KOPT-K1 (cell line): ENCODE measurements around the gene ATP1B3.
A peak's percentile ranks its signal among the peaks of the same experiment; 100 is the strongest.
"Not testable (repeated sequence)": the region's sequence is repeated elsewhere in the genome, so short reads cannot be mapped to it uniquely, and the experiment has no call there.

Experiments
- H3K27ac ChIP-seq: fragments of 200-600 bp; sonication (generic); 2 replicates; pipeline ENCODE4 v1.5.1; 2016; ENCODE audit warnings: antibody characterized with exemption, mild to moderate bottlenecking, low read depth, low read length; ENCODE audit not compliant: poor library complexity, severe bottlenecking
- H3K36me3 ChIP-seq: fragments of 200-600 bp; sonication (generic); 2 replicates; pipeline ENCODE4 v1.5.1; 2017; ENCODE audit warnings: antibody characterized with exemption, mild to moderate bottlenecking, low read length, moderate library complexity; ENCODE audit not compliant: insufficient read depth
- H3K9me3 ChIP-seq: fragments of 200-600 bp; sonication (generic); 2 replicates; pipeline ENCODE4 v1.5.1; 2017; ENCODE audit warnings: antibody characterized with exemption, low read length, mild to moderate bottlenecking; ENCODE audit not compliant: insufficient read depth, poor library complexity, severe bottlenecking

Gene ATP1B3

DNA sequence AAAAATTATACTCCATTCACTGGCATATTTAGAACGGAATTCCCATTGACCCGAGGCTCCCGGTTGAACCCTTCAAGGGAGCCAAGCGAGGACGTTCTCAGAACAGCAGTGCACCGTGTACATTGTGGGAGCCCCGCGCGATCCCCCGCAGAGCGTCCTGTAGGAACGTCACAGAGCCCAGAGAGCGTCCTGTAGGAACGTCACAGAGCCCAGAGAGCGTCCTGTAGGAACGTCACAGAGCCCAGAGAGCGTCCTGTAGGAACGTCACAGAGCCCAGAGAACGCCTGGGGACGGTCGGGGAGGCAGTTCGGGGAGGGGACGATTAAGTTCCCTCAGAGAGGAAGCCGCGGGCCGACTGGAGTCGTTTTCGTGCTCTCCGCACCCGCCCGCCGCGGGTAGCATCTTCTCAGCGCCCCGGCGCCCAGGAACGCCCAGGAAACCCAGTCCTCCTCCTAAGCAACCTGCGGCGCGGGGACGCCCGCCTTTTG is 506 bp upstream of the ATP1B3 start:
- H3K36me3 ChIP-seq, result peaks cover 8% of the 10 kb centered on the region; the same call in 1 of the 2 replicates
- H3K9me3 ChIP-seq, result no peaks in the 10 kb centered on the region
- H3K27ac ChIP-seq, result peak overlapping the region; percentile 90

DNA sequence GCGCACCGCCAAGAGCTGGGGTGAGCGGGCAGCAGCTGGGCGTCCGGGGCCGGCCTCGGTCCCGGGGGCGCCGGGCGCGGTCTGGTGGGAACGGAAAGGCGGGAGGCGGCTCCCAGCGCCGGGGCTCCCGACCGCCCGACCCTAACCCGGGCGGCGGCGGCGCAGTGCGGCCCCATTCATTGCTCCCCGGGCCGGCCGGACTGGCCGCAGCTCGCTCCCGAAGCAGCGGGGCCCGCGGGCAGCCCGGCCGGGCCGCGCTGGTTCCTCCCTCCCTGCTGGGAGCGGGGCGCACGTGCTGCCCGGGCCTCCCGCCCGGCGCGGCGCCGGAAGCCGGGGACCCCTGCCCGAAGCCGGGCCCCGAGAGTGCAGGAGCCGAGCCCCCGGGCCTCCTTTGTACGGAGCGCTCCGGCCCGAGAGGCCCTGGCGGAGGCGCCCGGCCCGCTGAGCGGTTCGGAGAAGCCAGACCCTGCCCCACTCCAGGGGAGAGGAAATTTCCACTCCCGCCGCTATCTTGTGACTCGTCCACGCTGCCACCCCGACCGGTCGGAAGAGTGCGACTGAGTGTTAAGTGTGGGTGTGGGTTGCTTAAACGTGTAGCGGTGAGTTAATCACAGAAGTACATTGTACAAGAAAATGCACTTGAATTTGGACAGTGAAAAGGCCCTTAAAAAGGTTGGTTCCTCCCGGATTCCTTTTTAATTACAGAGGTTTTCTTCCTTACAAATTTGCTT is 613 bp downstream of the ATP1B3 start:
- Histone ChIP-seq H3K36me3 (peaks cover 8% of the 10 kb centered on the region; the same call in 1 of the 2 replicates), H3K27ac (peak overlapping the region; percentile 90)

DNA sequence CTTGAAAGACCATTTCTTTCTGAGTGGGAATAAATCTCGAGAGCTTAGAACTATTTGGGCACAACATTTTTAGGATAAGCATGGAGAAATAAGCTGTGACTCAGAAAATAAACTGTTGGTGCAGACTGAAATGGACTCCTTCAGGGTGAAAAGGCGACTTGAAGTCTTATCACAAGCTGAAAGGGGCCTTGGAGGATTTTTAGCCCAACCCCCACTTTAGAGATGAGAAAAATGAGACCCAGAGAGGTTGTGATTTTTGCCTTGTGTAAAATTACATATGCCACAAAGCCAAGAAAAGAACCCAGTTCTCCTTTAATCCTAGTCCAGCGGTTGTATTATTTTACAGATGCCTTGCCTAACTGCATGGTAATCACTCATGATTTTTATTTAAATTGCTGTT is 1.5 kb downstream of the ATP1B3 start:
- Histone ChIP-seq H3K9me3 (no peaks in the 10 kb centered on the region), H3K36me3 (peaks cover 16% of the 10 kb centered on the region), H3K27ac (peak overlapping the region; percentile 90)

More for the DNA sequence above, 613 bp downstream of the ATP1B3 start:
- no peaks in the 10 kb centered on the region for H3K9me3 ChIP-seq

DNA sequence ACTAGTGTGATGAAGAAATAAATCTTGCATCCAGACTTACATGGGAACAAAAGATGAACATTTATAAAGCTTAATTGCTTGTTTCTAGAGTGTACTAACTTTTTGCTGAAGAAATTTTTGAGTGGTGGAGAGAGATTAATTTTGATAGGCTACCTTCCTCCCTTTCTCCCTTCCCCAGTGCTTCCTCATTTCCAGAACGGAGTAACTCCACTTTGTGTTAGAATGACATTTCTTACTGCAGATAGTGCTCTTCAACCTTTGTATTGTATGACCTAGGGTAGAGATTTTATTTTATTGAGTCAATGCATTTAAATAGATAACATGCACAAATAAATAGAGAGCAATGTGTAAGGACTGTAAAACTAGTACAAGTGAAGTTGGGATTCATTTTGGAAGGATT is 1.9 kb downstream of the ATP1B3 start:
- Histone ChIP-seq H3K27ac (peak overlapping the region; percentile 90), H3K36me3 (peaks cover 20% of the 10 kb centered on the region), H3K9me3 (no peaks in the 10 kb centered on the region)

DNA sequence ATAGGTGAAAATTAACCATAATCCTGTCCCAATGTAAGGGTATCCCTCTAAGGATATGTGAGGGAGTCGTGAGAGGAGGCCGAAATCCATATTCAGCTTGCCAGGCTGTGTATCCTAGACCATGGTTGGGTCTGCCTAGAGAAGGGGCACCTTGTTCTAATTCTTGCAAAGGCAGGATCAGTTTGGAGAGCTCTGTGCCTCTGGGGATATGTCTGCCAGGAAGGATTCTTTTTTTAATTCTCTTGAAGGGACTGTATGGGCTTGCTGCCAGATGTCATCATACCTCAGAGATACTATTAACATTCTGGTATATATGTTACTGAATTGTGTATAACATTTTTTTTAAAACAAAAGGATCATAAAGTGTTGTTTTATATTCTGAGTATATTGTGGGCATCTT is 2.4 kb downstream of the ATP1B3 start:
- peaks cover 20% of the 10 kb centered on the region for H3K36me3 ChIP-seq

DNA sequence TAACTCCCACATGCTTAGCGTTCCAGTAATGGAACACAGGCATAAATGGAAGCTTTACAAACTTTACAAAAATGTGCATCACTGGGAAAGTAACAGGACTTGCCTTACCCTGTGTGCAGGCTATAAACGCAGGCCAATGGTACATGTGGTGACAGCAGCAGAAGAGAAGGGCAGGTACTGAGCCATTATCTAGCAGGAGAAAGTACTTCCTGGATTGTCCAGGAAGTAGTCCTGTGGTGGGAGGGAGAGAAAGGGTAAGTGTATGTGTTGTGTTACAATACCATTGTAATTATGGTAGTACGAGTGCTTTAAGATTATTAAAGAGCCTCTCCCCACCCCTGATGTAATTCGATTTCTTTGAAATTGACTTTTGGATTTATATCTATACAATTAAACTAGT is 5.3 kb downstream of the ATP1B3 start:
- no peaks in the 10 kb centered on the region for H3K9me3 ChIP-seq
- H3K36me3 ChIP-seq, result peaks cover 45% of the 10 kb centered on the region
- no peak overlapping the region for H3K27ac ChIP-seq

More for the DNA sequence above, 2.4 kb downstream of the ATP1B3 start:
- no peaks in the 10 kb centered on the region for H3K9me3 ChIP-seq
- H3K27ac ChIP-seq, result no peak overlapping the region

DNA sequence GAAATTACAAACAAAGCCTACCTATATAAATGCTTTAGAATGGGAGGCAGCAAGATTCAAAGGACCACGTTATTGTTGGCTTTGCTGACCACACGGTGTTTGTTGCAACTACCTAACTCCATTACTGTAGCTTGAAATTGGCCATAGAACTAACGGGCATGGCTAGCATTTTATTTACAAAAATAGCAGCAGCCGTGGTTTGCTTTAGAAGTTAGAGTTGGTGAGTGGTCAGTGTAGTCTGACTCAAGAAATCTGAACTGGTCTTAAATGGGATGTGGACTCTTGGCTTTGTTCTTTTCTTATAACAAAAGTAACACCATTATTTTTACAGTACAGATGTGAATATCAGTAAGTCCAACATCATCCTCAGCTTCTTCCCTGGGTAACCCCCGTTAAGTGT is 10.6 kb downstream of the ATP1B3 start:
- H3K36me3 ChIP-seq, result peaks cover 60% of the 10 kb centered on the region
- H3K9me3 ChIP-seq, result peaks cover 23% of the 10 kb centered on the region
- no peak overlapping the region for H3K27ac ChIP-seq

DNA sequence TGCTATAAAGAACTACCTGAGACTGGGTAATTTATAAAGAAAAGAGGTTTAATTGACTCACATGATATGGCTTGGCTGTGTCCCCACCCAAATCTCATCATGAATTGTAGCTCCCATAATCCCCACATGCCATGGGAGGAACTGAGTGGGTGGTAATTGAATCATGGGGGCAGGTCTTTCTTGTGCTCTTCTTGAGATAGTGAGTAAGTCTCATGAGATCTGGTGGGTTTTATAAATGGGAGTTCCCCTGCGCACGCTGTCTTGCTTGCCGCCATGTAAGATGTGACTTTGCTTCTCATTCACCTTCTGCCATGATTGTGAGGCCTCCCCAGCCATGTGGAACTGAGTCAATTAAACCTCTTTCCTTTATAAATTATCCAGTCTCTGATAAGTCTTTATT is 12.1 kb downstream of the ATP1B3 start:
- H3K27ac ChIP-seq, result not testable (repeated sequence)
- Histone ChIP-seq H3K9me3 (peaks cover 23% of the 10 kb centered on the region), H3K36me3 (peaks cover 55% of the 10 kb centered on the region)

DNA sequence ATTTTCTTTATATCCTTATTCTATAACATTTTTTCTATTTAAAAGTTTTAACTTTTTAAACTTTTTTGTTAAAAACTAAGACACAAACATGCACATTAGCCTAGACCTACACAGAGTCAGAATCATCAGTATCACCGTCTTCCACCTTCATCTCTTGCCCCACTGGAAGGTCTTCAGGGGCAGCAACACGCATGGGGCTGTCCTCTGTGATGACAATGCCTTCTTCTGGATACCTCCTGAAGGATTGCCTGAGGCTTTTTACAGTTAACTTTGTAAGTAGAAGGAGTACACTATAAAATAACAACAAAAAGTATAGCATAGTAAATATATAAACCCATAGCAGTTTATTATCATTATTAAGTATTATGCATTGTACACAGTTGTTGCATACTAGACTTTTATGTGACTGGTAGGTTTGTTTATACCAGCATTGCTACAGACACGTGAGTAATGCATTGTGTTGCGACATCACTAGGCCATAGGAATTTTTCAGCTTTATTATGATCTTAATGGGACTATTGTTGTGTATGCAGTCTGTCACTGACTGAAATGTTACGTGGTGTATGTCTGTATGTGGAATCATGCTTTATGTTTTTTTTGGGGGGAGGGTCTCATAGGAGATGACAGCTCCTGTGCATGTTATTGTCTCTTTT is 18.2 kb downstream of the ATP1B3 start:
- peaks cover 63% of the 10 kb centered on the region for H3K36me3 ChIP-seq
- no peak overlapping the region for H3K27ac ChIP-seq

DNA sequence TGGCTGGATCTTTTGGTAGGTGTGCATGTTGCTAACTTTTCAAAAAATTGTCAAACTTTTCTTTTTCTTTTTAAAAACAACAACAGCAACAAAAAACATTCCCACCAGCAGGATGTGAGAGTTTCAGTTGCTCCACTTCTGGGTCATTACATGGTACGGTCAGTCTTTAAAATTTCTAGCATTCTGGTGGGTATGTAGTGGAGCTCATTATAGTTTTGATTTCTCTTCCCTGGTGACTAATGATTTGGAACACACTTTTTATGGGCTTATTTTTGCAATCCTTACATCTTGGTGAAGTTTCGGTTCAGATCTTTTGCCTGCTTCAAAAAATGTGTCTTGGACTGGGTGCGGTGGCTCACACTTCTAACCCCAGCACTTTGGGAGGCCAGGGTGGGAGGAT is 19.3 kb downstream of the ATP1B3 start:
- H3K27ac ChIP-seq, result no peak overlapping the region
- H3K36me3 ChIP-seq, result peaks cover 74% of the 10 kb centered on the region
- H3K9me3 ChIP-seq, result peaks cover 39% of the 10 kb centered on the region

More for the DNA sequence above, 18.2 kb downstream of the ATP1B3 start:
- H3K9me3 ChIP-seq, result peaks cover 29% of the 10 kb centered on the region

DNA sequence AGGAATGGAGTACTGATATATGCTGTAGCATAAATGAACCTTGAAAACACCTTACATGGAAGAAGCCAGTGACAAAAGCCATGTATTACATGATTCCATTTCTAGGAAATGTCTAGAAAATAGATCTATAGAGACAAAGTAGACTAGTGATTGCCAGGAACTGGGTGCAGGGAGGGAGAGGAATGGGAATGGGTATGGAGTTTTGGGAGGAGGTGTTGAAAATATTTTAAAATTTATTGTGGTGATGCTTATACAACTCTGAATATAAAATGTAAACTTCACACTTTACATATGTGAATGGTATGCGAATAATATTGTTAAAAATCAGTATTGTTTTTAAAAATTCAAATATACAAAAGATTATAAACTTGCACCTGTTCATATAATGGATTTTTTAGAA is 22.5 kb downstream of the ATP1B3 start:
- H3K9me3 ChIP-seq, result peaks cover 39% of the 10 kb centered on the region
- H3K36me3 ChIP-seq, result peaks cover 75% of the 10 kb centered on the region
- H3K27ac ChIP-seq, result no peak overlapping the region

DNA sequence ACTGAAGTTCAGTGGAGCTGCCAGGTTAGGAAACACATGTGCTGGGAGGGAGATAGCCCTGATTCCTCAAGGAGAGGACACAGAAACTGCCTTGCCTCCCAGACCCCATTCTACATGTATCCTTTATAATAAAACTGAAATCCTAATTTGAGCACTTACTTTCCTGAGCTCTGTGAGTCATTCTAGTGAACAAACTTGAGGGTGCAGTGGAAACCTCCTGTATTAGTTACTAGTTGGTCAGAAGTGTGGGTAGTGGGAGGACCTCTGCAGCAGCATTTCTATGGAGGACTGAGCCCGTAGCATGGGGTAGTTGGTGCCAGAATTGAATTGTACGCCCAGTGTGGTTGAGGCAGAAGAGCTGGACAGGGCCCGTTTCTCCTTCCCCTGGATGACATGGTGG is 23.9 kb downstream of the ATP1B3 start:
- H3K27ac ChIP-seq, result no peak overlapping the region
- H3K36me3 ChIP-seq, result peaks cover 76% of the 10 kb centered on the region
- peaks cover 39% of the 10 kb centered on the region for H3K9me3 ChIP-seq

DNA sequence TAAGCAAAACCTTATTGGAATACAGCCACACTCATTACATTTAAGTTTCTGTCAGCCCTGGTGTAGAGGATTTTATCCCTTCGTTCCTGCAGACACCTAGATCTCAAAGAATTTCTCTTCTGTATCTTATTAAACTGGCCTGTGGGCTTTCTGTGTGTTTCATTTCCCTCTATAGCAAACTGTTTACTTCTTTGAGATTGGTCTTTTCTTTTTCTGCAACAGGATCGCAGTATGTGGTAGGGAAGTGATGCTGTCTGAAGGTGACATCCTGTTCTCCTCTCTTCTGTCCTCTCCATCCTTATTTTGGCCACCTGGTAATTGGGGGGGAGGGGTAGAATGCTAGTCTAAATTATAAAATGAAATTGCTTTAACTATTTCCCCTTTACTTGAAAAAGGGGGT is 25.5 kb downstream of the ATP1B3 start:
- H3K27ac ChIP-seq, result no peak overlapping the region
- peaks cover 77% of the 10 kb centered on the region for H3K36me3 ChIP-seq
- H3K9me3 ChIP-seq, result peaks cover 36% of the 10 kb centered on the region

DNA sequence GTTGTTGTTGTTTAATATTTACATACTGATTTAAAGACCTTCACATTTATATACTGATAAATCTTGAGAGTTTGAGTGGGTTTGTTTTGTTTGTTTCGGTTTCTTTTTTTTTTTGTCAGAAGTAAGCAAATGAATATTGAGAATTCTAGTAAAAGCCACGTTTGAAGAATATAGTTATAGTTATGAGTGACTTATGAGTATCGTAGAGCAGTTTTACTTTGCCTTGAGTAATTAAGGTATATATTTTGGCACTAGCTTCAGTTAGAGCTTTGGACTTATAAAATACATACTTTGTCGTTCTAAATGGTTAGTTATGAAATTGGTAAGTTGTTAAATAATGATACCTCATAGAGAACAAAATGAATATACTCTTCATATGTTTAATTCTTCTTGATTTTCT is 27.8 kb downstream of the ATP1B3 start:
- Histone ChIP-seq H3K36me3 (peaks cover 78% of the 10 kb centered on the region), H3K9me3 (peaks cover 14% of the 10 kb centered on the region), H3K27ac (no peak overlapping the region)

DNA sequence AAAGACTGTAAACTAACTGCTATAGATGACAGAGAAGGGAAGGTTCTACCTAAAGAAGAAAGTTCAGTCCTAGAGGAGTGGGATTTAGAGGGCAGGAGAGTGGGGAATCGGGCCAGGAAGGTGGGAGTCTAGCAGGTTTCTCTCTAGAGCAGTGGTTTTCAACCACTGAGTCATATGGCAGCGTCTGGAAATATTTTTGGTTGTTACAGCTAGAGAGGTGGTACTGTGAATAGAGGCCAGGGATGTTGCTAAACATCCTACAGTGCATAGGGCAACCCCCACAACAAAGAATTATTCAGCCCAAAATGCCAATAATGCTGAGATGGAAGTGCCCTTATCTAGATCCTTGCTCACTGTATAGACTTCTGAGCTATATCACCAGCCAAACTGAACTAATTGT is 28.7 kb downstream of the ATP1B3 start:
- Histone ChIP-seq H3K36me3 (peaks cover 78% of the 10 kb centered on the region), H3K27ac (no peak overlapping the region), H3K9me3 (peaks cover 5% of the 10 kb centered on the region)

DNA sequence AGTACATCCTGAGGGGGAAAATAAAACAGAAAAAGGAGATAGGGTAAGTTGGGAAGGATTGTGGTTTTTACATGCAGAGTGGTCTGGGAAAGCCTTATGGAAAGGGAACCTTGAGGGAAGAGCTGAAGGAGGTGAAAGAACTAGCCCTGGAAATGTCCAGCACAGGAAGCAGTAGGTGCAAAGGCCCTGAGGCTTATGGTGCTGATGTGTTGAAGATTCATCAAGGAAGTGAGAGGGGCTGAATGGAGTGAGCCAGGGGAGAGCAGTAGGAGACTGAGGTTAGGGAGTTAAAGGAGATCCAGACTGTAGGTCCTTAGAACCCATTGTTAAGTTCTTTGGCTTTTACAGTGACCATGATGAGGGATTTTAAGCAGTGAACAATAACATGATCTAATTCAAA is 33.0 kb downstream of the ATP1B3 start:
- Histone ChIP-seq H3K27ac (no peak overlapping the region), H3K9me3 (peaks cover 8% of the 10 kb centered on the region), H3K36me3 (peaks cover 98% of the 10 kb centered on the region)
